Uterus (tissue), 4 donors: ENCODE results near the gene ZNF837. TPM values are rescaled to one million over a fixed set of nuclear protein-coding genes. Genes with fewer than 3 reads are reported as not detected.

Experiments used
- DNase-seq, 2 donors: peaks; one replicate each; pipeline ENCODE4 v3.0.0-alpha.2; 2019 to 2020
- H3K27ac ChIP-seq, 2 donors: fragments of 200-600 bp; sonication (generic); 1 replicate in 1 of 2; 2 replicates in 1 of 2; pipeline ENCODE4 v1.5.1; 2016 to 2018
- H3K27me3 ChIP-seq, 2 donors: fragments of 200-600 bp; sonication (generic); one replicate each; pipeline ENCODE4 v1.5.1; 2018 to 2019; ENCODE audit warnings: control low read depth in 1 of 2
- H3K36me3 ChIP-seq, 2 donors: fragments of 200-600 bp; sonication (generic); one replicate each; pipeline ENCODE4 v1.5.1; 2019; ENCODE audit warnings: control low read depth in 1 of 2
- H3K4me1 ChIP-seq, 2 donors: fragments of 200-600 bp; sonication (generic); one replicate each; pipeline ENCODE4 v1.5.1; 2018 to 2019; ENCODE audit warnings: control low read depth in 1 of 2
- H3K4me3 ChIP-seq, 2 donors: fragments of 200-600 bp; sonication (generic); 1 replicate in 1 of 2; 2 replicates in 1 of 2; pipeline ENCODE4 v1.5.1; 2018 to 2019; ENCODE audit warnings: mild to moderate bottlenecking in 1 of 2
- H3K9me3 ChIP-seq, 2 donors: fragments of 200-600 bp; sonication (generic); one replicate each; pipeline ENCODE4 v1.5.1; 2019; ENCODE audit warnings: control low read depth in 1 of 2
- POLR2A ChIP-seq, 2 donors: fragments of 450-650 bp; IDR thresholded peaks; one replicate each; pipeline ENCODE4 v1.6.1; 2016; ENCODE audit warnings: antibody characterized with exemption in 2 of 2, mild to moderate bottlenecking in 1 of 2, moderate library complexity in 1 of 2
- intact Hi-C: fragments of 100-400 bp; cut with DNase I; formaldehyde crosslinking; loops from one replicate; pipeline ENCODE4 v1.15.1; 2023; ENCODE audit warnings: low total_unique reads
- total RNA-seq, 4 donors: library from RNA; depleted of rRNA in 3 of 4; stranded (reverse); fragments of >200 nt in 3 of 4; gene quantifications; one replicate each; pipeline versions ENCODE4 v1.1.0 to v1.2.4, GENCODE V29; 2014 to 2023
- TF ChIP-seq, protein P1 (sequence below), 4 experiments: fragments of 200-600 bp in 2 of 4; fragments of 450-650 bp in 2 of 4; sonication (generic) in 2 of 4; IDR thresholded peaks; one replicate each; pipeline ENCODE4 v1.5.1; 2016 to 2019; ENCODE audit warnings: antibody characterized with exemption in 4 of 4, mild to moderate bottlenecking in 2 of 4, moderate library complexity in 1 of 4
- donor health status: DM: yes; HTN: yes; CAD: no.

The ZNF837 gene
- total RNA-seq, 4 donors from 2014 or later = 1.6 to 4.6 (median 2.8) TPM; not detected in 1

DNA sequence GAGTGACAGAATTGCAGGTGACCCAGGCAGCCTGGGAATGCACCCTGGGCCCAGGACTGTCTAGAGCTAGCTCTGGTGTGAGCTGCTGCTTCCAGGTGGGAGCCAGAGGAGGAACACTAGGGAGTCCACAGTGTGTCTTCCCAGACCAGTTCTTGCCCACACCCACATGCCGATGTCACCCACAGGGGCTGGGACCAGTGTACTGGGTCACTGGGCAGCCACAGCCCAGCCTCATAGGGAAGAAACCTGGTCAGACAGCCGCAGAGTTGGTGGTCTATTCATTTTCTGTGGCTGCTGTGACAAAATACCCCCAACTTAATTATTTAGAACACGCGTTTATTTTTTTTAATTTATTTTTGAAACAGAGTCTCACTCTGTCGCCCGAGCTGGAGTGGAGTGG is 17.7 kb upstream of the ZNF837 start:
- Histone ChIP-seq H3K9me3 (no peaks in the 10 kb centered on the region), H3K36me3 (no peaks in the 10 kb centered on the region), H3K4me3 (no peak overlapping the region), H3K27me3 (peaks cover 0 to 5% of the 10 kb centered on the region in 2 donors), H3K27ac (no peak overlapping the region), H3K4me1 (peaks cover 0 to 12% of the 10 kb centered on the region in 2 donors)
- TF ChIP-seq, protein P1, sequence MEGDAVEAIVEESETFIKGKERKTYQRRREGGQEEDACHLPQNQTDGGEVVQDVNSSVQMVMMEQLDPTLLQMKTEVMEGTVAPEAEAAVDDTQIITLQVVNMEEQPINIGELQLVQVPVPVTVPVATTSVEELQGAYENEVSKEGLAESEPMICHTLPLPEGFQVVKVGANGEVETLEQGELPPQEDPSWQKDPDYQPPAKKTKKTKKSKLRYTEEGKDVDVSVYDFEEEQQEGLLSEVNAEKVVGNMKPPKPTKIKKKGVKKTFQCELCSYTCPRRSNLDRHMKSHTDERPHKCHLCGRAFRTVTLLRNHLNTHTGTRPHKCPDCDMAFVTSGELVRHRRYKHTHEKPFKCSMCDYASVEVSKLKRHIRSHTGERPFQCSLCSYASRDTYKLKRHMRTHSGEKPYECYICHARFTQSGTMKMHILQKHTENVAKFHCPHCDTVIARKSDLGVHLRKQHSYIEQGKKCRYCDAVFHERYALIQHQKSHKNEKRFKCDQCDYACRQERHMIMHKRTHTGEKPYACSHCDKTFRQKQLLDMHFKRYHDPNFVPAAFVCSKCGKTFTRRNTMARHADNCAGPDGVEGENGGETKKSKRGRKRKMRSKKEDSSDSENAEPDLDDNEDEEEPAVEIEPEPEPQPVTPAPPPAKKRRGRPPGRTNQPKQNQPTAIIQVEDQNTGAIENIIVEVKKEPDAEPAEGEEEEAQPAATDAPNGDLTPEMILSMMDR (IDR thresholded peaks at IDR 0.05) = no peak
- TF ChIP-seq POLR2A (IDR thresholded peaks at IDR 0.05) = no peak
- intact Hi-C loops = no loop called here
- no peak for DNase-seq

DNA sequence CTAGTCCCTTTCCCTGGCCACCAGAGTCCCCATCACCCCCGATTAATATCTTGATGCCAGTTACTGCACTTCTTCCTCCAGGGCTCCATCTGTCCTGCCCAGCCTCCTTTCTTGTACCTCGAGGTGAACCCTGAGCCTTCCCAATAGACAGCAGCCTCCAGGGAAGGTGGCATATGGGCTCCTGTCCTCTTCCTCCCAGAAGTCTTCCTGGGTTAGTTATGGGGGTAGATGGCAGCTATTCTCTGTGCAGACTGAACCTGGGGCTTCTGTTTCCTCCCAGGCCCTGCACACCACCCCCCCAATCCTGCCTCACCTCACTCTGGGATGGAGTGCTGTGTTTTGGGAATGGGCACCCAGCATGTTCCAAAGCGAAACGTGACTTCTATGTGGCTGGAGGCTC is 17.3 kb upstream of the ZNF837 start:
- H3K4me1 ChIP-seq = peaks cover 0 to 12% of the 10 kb centered on the region in 2 donors
- no peak overlapping the region for H3K4me3 ChIP-seq
- intact Hi-C loops = no loop called here
- H3K36me3 ChIP-seq = no peaks in the 10 kb centered on the region
- TF ChIP-seq, protein P1 (IDR thresholded peaks at IDR 0.05) = no peak
- no peak for TF ChIP-seq POLR2A (IDR thresholded peaks at IDR 0.05)
- no peaks in the 10 kb centered on the region for H3K9me3 ChIP-seq
- H3K27me3 ChIP-seq = peaks cover 0 to 5% of the 10 kb centered on the region in 2 donors
- no peak for DNase-seq
- H3K27ac ChIP-seq = no peak overlapping the region

DNA sequence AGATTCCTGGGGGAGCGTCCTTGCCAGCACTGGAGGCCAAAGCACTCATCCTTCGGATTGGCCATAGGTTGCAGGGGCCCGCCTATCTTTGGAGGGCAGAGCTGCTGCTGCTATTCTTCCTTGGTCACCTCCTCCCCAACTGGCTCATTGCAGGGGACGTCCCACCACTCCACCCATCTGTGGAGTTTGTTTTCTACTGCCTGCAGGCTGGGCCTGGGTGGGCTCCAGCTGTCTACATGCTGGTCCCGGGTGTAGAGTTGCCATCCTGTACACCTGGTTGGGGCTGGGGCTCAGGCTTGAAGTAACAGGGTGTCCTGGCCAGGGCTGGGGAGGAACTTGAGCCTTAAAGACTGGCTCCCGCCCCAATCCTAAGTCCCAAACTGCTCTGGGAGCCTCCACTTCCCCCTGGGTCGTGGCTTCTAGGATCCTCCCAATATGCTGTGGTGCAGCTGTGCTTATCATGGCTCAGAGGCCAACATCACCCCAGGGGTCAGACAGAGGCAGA is 16.8 kb upstream of the ZNF837 start:
- no peak overlapping the region for H3K27ac ChIP-seq
- no peaks in the 10 kb centered on the region for H3K36me3 ChIP-seq
- intact Hi-C loops = no loop called here
- TF ChIP-seq POLR2A (IDR thresholded peaks at IDR 0.05) = no peak
- TF ChIP-seq, protein P1 (IDR thresholded peaks at IDR 0.05) = no peak
- H3K4me1 ChIP-seq = peaks cover 0 to 12% of the 10 kb centered on the region in 2 donors
- no peak for DNase-seq
- no peaks in the 10 kb centered on the region for H3K9me3 ChIP-seq
- H3K27me3 ChIP-seq = peaks cover 0 to 5% of the 10 kb centered on the region in 2 donors
- H3K4me3 ChIP-seq = no peak overlapping the region

DNA sequence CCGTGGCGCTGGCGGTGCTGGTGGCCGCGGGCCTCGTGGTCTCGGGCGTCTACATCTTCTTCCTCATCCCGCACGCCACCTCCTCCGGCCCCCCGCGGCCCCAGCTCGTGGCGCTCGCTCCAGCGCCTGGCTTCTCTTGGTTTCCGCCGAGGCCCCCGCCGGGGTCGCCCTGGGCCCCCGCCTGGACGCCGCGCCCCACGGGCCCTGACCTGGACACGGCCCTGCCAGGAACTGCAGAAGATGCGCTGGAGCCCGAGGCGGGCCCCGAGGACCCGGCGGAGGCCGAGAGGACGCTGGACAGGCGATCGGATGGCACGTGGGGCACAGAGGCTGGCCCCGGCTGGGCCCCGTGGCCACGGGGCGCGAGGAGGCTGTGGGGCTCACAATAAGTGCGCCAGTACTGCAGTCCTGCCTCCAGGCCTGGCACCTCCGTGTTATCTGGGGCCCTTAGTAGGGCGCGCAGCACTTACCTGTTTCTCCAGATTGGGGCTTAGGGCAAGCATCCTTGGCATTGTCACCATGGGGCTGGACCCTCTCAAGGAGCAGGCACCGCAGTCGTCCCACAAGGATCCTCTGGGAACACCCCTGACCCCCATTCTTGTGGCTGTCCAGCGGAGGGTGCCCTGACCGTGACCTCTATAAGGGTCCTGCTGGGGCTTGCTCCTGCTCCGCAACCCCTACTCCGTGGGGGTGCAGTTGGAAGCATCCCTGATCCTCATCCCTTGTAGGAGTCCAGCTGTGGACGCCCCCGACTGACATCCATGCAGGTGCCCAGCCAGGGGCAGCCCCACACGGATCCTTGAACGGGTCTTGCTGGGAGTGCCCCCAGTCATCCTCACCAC is 16.1 kb upstream of the ZNF837 start:
- no peak overlapping the region for H3K4me3 ChIP-seq
- intact Hi-C loops = no loop called here
- no peak for DNase-seq
- H3K27ac ChIP-seq = no peak overlapping the region
- TF ChIP-seq POLR2A (IDR thresholded peaks at IDR 0.05) = no peak
- TF ChIP-seq, protein P1 (IDR thresholded peaks at IDR 0.05) = no peak
- H3K4me1 ChIP-seq = peaks cover 0 to 12% of the 10 kb centered on the region in 2 donors
- no peaks in the 10 kb centered on the region for H3K36me3 ChIP-seq
- H3K27me3 ChIP-seq = peaks cover 0 to 5% of the 10 kb centered on the region in 2 donors
- H3K9me3 ChIP-seq = no peaks in the 10 kb centered on the region

DNA sequence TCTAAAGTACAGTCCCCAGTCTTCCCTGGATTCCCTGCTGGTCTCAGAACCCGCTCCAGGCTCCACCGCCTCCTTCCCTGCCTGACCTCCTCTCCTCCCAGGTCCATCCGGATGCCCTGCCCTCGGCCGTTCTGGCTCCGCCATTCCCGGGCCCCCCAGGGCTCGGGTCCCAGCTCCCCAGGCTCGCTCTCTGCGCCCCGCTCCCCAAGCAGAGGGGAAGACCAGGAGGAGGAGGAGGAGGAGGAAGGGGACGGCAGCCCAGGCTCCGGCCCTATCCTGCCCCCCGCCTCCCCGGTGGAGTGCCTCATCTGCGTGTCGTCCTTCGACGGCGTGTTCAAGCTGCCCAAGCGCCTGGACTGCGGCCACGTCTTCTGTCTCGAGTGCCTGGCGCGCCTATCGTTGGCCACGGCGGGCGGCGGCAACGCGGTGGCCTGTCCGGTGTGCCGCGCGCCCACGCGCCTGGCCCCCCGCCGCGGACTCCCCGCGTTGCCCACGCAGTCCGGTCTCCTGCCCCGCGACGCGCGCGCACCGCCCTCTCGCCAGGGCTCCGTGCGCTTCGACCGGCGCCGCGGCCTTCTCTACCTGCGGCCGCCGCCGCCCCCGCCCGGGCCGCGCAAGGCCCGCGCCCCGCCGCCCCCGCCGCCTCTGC is 15.3 kb upstream of the ZNF837 start:
- H3K36me3 ChIP-seq = no peaks in the 10 kb centered on the region
- TF ChIP-seq, protein P1 (IDR thresholded peaks at IDR 0.05) = no peak
- no peak for TF ChIP-seq POLR2A (IDR thresholded peaks at IDR 0.05)
- peaks cover 0 to 12% of the 10 kb centered on the region in 2 donors for H3K4me1 ChIP-seq
- no peaks in the 10 kb centered on the region for H3K9me3 ChIP-seq
- no peak overlapping the region for H3K27ac ChIP-seq
- no peak for DNase-seq
- H3K4me3 ChIP-seq = no peak overlapping the region
- peaks cover 0 to 5% of the 10 kb centered on the region in 2 donors for H3K27me3 ChIP-seq
- intact Hi-C loops = no loop called here
